SKM-1 (cell line): Measurements from ENCODE around the gene MRFAP1.
"Not testable (repeated sequence)": the region's sequence is repeated elsewhere in the genome, so short reads cannot be mapped to it uniquely, and the experiment has no call there.

Source experiments
- DNase-seq: peaks from one replicate; lab custom pipeline; 2025; ENCODE audit not compliant: unreplicated experiment; lab: John Stamatoyannopoulos, UW

The MRFAP1 gene

DNA sequence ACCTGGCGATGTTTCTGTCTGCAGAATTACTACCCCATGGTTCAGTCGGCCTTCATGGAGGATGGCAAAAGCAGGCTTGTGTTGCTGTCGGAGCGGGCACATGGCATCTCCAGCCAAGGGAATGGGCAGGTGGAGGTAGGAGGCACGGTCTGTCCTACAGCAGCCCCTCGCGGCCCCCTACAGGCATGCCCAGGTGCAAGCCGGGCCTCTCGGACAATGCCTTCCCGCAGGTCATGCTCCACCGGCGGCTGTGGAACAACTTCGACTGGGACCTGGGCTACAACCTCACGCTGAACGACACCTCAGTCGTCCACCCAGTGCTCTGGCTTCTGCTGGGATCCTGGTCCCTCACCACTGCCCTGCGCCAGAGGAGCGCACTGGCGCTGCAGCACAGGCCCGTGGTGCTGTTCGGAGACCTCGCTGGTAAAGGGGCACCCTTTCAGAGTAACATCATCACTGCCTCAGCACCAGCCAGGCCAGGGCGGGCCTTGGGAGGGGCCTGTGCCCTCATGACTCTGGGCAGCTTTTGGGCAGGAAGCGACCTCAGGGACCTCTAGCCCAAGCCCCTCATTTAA, 29.5 kb upstream of the MRFAP1 start:
- no peak for DNase-seq

DNA sequence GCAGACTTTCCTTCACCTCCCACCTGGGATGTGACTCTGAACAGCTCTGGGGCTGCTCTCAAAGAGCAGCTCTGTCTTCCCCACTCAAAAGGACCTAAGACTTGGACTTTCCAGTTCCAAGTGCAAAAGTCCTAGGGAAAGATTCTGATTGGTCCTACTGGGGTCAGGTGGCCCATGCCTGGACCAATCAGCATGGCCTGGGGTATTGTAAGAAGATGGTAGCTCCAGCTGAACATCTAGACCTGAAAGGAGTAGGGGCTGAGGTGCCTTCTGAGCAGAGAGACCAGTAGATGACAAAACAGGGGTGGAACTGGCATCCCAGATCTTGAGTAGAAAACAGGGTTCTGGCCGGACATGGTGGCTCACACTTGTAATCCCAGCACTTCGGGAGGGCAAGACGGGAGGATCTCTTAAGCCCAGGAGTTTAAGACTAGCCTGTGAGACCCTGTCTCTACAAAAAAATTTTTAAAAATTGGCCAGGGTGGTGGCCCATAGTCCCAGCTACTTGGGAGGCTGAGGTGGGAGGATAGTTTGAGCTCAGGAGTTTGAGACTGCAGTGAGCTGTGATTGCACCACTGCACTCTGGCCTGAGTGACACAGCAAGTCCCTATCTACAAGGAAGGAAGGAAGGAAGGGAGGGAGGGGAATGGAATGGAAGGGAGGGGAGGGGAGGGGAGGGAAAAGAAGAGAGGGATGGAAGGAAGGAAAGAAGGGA, 27.4 kb upstream of the MRFAP1 start:
- DNase-seq = no peak

DNA sequence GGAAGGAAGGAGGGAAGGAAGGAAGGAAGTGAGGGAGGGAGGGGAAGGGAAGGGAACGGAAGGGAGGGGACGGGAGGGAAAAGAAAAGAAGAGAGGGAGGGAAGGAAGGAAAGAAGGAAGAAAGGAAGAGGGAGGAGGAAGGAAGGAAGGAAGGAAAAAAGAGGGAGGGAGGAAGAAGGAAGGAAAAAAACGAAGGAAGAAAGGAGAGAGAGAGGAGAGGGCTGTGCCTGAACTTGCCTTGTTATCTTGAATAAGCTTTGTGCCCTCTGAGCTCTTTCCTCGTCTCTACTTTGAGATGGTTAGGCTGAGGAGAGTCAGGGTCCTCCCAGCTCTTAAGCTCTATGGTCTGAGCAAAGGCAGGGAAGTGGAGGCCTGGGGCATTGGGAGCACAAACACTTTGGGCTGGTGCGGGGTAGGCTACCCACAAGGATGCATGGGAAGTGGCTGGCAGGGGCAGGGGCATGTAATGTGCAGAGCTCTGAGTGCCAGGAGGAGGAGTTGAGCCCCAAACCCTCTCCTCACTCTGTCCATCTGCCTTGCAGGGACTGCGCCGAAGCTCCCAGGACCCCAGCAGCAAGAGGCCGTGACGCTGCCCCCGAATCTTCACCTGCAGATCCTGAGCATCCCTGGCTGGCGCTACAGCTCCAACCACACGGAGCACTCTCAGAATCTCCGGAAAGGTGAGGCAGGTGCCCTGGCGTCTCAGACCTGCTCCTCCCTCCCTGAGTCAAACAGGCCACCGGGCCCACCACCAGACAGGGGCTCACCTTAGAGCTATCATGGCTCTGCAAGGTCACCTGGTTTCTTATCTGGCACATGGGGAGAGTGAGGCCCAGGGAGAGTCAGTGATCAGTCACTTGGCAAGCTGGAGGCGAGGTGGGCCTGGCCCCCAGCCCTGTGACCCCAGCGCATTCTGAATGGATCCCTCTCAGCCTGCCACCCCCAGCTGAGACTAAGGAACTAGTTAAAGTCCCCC, 26.5 kb upstream of the MRFAP1 start:
- no peak for DNase-seq

DNA sequence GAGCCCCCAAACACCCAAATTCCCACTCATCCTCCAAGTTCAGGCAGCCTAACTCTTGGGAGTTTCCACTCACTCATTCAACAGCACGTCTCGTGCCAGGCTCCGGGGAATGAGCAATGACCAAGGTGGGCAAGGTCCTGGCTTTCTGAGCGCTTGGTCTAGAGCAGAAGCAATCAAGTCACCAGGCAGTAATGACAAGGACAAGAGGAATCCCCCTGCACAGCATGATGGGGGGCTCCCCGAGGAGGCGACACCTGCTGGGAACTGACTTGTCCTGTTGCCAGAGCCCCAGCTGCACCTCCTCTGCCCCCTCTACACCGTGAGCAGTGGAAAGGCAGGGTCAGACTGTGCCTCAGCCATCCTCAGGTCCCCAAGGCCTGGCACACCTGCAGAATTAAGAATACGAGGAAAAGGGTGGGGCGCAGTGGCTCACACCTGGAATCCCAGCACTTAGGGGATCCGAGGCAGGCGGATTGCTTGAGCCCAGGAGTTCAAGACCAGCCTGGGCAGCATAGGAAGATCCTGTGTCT, 25.7 kb upstream of the MRFAP1 start:
- DNase-seq = no peak

DNA sequence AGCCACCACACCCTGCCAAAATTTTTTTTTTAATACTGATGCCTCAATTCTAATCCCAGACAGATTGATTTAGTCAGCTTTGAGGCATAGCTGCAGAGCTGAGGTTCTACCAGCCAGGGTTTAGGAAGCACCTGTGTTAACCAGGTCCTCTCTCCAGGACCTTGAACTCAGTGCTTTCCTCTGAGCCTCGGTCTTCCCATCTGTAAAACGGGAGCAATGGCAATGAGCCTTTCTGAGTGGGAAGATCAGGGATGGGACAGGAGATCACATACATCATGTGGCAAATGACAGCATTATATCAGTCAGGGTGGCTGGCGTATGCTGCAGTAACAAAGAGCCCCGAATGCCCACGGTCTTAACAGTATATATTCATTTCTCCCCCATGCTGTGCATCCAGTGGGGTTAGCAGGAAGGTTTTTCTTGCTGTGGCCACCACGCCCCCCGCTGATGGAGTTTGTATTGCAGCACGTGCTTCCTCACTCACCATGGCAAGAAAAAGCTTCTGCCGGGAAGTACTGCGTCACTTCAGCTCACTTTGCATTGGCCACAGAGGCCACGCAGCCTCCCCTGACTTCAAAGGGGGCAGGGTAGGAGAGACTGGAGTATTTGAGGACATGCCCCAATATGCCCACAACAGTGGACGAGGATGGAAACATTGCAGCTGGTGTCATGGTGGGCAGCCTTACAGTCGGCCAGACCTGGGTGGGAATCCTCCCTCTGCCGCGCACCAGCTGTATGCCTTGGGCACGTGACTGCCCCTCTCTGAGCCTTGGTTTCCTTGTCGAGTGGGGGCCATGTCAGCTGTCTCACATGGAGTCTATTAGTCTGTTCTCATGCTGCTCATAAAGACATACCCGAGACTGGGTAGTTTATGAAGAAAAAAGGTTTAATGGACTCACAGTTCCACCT, 24.1 kb upstream of the MRFAP1 start:
- DNase-seq = no peak

DNA sequence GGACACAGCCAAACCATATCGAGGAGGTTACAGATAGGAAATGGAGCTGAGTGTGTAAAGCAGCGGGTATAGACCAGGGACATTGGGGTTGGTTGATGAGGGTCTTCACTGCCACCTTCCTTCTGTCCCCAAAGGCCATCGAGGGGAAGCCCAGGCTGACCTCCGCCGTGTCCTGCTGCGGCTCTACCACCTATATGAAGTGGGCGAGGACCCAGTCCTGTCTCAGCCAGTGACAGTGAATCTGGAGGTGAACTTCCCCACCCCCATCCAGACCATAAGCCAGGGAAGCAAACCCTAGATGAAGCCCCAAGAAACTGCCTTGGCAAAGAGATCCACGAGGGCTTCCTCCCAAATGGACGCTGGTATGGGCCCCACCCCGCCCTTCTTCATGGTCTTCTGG, 23.2 kb upstream of the MRFAP1 start:
- DNase-seq = no peak

DNA sequence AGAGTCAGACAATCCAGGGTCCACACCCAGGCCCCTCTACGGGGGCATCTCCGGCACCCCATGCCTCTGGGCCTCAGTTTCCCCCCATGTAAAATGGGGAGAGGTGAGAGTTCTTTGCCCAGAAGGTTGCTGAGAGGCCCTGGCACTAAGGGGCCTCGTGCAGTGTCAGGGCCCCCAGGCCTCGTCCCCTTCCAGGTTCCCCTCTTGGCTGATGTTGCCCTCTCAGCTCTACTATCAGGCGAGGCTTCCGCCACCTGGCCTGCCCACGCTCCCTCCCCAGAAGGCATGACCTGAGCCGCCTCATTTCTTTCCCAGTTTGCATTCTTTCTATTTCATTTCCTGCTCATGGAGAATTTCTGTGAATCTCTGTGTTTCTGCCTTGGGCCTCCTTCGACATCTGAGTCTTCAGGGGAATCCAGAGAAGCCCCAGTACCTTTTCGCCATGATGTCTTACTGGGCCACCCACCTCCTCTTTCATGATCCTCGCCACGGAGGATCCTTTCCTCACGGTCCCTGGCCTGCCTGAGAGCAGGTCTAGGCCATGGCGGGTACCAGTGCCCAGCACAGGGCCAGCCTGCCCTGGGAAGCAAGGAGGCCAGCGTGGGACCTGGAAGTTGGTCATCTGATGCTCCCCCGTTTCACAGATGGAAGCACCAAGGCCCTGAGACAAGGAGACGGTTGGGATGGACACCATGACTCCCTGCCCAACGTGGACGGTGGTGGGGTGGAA, 21.9 kb upstream of the MRFAP1 start:
- DNase-seq = no peak

DNA sequence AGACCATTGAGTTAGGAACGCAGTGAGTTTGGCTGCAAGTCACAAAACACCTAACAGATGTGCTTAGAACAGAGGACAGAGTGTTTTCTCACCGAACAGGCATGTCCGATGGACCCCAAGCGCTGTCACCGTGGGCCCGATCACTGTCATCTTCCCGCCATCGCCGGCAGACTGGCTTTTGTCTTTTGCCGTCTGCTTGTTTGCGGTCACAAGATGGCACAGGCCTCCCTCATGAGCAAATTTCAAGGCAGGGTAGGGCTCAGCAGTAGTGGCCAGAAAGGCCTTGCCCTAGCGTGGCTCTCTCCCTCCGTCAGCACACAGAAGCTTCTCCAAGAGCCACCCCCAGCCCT, 21.4 kb upstream of the MRFAP1 start:
- DNase-seq = no peak

DNA sequence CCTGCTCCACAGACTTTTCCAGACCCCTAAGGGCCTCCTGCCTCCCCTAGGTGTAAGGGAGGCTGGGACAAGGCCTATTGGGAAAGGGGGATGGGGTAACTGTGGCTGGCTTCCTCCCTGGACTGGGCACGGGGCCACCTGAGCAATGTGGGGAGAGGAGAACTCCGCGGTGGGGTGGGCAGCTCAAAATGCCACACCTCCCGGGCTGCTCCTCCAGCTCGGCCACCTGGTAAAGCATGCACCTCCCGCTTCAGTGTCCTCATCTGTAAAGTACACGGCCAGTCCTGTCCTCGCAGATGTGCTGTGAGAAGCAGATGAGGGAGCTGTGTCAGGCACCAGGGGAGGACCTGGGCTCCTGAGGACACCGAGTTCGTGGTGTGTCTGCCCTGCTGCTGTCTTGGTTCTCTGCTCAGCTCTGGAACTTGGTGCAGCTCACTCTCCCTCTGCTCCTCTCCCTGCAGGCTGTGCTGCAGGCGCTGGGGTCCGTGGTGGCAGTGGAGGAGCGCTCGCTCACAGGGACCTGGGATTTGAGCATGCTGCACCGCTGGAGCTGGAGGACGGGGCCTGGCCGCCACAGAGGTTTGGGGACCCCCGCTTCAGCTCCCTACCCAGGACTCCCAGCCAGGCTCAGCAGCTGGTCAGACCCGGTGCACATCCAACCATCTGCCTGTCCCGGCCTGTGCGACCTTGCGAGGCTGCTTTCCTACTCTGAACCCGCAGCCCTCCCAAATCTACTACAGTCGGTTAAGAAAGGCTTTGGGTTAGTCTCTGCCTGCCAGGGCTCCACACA, 20.8 kb upstream of the MRFAP1 start:
- DNase-seq = no peak

DNA sequence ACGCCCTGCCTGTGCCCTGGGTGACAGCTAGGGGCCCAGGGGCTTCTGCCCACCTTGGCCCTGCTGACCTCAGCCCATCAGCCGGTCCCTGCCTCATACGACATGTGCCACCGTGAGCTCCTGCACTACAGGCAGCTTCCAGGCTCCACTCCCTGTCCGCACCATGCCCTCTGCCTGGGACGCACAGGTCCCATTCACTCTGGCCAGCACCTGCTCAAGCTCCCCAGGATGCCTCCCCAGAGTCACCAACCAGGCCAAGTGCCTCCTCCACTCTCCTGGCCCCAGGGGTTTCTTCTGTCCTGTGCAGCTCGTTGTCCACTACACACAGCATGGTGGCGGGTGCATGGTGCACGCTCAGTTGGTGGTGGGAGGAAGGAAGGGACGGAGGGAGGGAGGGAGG, 20.2 kb upstream of the MRFAP1 start:
- no peak for DNase-seq

DNA sequence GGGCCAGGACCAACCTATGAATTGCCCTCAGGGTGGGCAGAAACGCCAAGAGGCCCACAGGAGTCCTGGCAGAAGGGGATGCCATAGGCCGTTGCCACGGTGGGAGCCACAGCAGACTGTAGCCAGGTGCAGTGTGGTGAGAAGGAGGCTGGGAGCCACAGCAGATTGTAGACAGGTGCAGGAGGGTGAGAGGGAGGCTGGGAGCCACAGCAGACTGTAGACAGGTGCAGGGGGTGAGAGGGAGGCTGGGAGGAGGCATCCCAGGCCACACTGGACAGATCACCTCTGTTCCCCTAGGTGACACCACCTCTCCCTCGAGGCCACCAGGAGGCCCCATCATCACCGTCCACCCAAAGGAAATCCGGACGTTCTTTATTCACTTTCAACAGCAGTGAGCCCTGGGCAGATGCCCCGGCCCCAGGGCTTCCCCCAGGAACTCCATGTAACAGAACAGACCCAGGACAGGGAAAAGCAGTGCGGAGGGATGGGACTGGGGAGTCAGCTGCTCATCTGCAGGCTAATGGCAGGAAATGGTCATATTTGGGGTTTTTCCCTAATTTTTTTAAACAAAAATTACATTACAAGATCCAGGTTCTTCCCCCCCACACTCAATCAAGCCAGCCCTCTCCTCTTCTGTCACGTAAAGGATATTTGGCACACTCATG, 19.5 kb upstream of the MRFAP1 start:
- DNase-seq = no peak

DNA sequence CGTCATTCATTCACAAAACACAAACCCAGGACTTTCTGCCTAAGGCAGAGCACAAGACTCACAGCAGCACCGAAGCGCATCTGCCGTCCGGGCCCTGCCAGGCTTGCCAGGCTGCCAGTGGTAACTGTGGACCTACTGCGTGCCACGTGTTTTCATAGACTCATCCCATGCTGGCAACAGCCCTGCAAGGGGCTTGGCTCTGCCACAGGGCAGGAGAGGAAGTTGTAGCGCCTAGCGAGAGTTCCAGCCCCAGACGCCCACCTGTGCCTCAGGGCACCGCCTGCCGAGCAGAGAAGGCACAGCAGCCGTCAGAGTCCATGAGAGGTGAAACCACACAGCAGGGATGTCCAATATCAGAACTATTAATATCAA, 18.9 kb upstream of the MRFAP1 start:
- DNase-seq = no peak

DNA sequence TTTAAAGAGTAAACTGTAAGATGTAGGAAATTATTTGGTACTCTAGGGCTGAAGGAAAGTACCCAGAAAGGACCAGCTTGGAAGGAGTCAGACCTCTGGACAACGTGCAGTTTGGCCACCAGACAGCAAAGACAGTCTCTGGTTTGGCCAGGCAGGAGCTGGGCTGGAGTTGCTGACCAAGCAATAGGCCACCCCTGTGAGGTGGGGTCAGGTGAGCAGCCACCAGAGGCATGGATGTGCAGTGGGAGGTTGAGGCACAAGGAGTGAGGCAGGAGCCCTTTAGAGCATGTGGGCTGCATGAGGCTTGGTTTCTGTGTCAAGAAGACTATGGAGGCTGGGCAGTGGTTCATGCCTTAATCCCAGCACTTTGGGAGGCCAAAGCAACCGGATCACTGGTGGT, 17.7 kb upstream of the MRFAP1 start:
- DNase-seq = no peak

DNA sequence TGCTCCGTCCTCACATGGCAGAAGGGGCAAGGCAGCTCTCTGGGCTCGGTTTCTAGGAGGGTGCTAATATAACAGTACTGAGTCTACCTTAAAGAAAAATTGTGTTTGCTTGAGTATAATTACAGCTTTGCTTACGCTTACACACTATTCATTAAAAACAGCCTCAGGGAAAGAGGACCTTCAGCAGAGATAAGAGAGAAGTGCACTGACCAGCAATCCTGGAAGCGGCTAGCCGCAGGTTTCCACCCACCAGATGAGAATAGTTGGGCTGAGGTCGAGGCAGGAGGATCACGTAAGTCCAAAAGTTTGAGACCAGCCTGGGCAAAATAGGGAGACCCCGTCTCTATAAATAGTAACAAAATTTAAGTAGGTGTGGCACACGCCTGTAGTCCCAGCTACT, 15.2 kb upstream of the MRFAP1 start:
- DNase-seq = no peak

DNA sequence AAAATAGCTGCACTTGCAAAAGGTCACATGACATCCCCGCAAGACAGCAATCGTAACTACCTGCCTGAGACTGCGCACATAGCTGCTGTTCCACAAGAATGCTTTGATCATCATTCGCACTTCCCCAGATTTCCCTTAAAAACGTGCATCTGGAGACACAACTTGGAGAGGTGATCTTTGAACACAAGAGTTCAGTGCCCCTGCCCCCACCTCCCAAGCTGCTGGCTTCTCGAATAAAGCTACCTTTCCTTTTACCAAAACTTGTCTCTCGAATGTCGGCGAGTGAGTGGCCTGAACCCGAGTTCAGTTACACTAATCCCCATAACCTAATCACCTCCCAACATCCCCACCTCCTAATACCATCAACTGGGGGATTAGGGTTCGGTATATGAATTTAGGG, 14.4 kb upstream of the MRFAP1 start:
- DNase-seq = no peak

DNA sequence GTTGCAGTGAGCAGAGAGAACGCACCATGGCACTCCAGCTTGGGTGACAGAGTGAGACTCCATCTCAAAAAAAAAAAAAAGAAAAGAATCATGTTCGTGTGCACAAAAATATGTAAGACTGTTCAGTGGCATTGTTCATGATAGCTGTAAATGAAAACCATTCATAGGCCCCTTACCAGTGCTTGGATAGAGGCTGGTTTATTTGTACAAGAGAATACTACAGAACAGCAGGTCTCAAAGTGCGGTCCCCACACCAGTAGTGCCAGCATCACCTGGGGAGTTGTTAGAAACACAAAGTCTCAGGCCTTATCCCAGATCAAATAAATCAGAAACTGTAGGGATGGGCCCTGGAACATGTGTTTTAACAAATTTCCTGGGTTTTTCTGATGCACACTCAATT, 12.7 kb upstream of the MRFAP1 start:
- no peak for DNase-seq

DNA sequence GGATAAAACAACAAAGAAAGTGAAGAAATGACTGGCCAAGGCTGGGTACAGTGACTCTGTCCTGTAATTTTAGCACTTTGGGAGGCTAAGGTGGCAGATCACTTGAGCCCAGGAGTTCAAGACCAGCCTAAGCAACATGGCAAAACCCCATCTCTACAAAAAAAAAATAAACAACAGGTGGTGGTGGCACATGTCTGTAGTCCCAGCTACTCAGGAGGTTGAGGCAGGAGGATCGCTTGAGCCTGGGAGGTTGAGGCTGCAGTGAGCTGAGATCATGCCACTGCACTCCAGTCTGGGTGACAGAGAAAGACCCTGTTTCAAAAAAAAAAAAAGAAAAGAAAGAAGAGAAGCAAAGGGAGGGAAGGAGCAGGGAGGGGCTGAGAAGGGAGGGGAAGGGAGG, 12.0 kb upstream of the MRFAP1 start:
- not testable (repeated sequence) for DNase-seq

DNA sequence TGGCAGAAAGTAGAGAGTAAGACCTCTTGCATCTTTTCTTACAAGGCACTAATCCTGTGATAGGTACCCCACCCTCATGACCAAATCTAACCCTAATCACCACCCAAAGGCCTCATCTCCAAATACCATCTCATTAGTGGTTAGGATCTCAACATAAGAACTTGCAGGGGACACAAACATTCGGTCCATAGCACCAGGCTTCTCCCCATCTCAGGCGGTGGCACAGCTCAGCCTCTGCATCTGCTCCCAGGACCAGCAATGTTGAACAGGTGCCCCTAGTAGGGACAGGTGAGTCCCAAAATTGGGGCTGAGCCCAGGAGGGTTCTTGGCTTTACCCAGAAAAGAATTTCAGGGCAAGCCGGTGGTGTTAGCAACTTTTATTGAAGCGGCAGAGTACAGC, 8.4 kb upstream of the MRFAP1 start:
- no peak for DNase-seq
